ENCODE measurements around the gene CERCAM.

Gene CERCAM

GRCh38 chr9:128389395-128390149 lies 31.1 kb upstream of the CERCAM start:
- Histone ChIP-seq H3K79me2 (ENCODE audit: low read length) (peaks cover 4% of the 10 kb centered on the region; the same call in 1 of the 2 replicates), H3F3A (ENCODE audit: insufficient read depth, low read length) (no peaks in the 10 kb centered on the region), H3K4me2 (ENCODE audit: low read depth, low read length) (no peak overlapping the region), H3K4me3 (ENCODE audit: low read length) (no peak overlapping the region), H3K9me2 (replicated peaks; ENCODE audit: insufficient read depth, low read length) (no peaks in the 10 kb centered on the region), H3K27me3 (replicated peaks; ENCODE audit: insufficient read depth, low read length) (no peaks in the 10 kb centered on the region), H3K36me3 (replicated peaks; ENCODE audit: insufficient read depth, low read length) (no peaks in the 10 kb centered on the region; the same call in 1 of the 2 replicates), H2AFZ (ENCODE audit: low read length) (no peak overlapping the region), H3K9ac (ENCODE audit: low read length) (no peak overlapping the region), H3K4me1 (ENCODE audit: low read length) (no peaks in the 10 kb centered on the region), H3K9me3 (replicated peaks; ENCODE audit: insufficient read depth, low read length) (no peaks in the 10 kb centered on the region), H3K27ac (ENCODE audit: low read length) (no peak overlapping the region), H4K20me1 (ENCODE audit: insufficient read depth, low read length) (no peaks in the 10 kb centered on the region)
- TF ChIP-seq EZH2 (optimal IDR thresholded peaks at IDR 0.05; ENCODE audit: low read depth, low read length) (no peak), EZH2phosphoT487 (IDR thresholded peaks at IDR 0.05; ENCODE audit: low read length) (no peak), CTCF (IDR thresholded peaks at IDR 0.05; ENCODE audit: low read length) (no peak)
- no peak for DNase-seq

- H3K4me2 ChIP-seq (ENCODE audit: low read depth, low read length): no peak overlapping the region
- H3K4me3 ChIP-seq (ENCODE audit: low read length): no peak overlapping the region
- H2AFZ ChIP-seq (ENCODE audit: low read length): no peak overlapping the region
- H3K9me3 ChIP-seq (replicated peaks; ENCODE audit: insufficient read depth, low read length): no peaks in the 10 kb centered on the region
- no peaks in the 10 kb centered on the region; the same call in 1 of the 2 replicates for H3K36me3 ChIP-seq (replicated peaks; ENCODE audit: insufficient read depth, low read length)
- DNase-seq: no peak
- no peaks in the 10 kb centered on the region for H3K27me3 ChIP-seq (replicated peaks; ENCODE audit: insufficient read depth, low read length)
- H3K4me1 ChIP-seq (ENCODE audit: low read length): no peaks in the 10 kb centered on the region
- no peaks in the 10 kb centered on the region for H3F3A ChIP-seq (ENCODE audit: insufficient read depth, low read length)
- no peaks in the 10 kb centered on the region for H3K9me2 ChIP-seq (replicated peaks; ENCODE audit: insufficient read depth, low read length)
- H3K27ac ChIP-seq (ENCODE audit: low read length): no peak overlapping the region
- H3K79me2 ChIP-seq (ENCODE audit: low read length): no peaks in the 10 kb centered on the region
- TF ChIP-seq CTCF (IDR thresholded peaks at IDR 0.05; ENCODE audit: low read length) (no peak), EZH2 (optimal IDR thresholded peaks at IDR 0.05; ENCODE audit: low read depth, low read length) (no peak), EZH2phosphoT487 (IDR thresholded peaks at IDR 0.05; ENCODE audit: low read length) (no peak)
- H4K20me1 ChIP-seq (ENCODE audit: insufficient read depth, low read length): no peaks in the 10 kb centered on the region
- no peak overlapping the region for H3K9ac ChIP-seq (ENCODE audit: low read length)
These were observed 30.4 kb upstream of the CERCAM start for GRCh38 chr9:128390150-128390812.

GRCh38 chr9:128390813-128391711 lies 29.6 kb upstream of the CERCAM start:
- no peak overlapping the region for H2AFZ ChIP-seq (ENCODE audit: low read length)
- no peaks in the 10 kb centered on the region for H3F3A ChIP-seq (ENCODE audit: insufficient read depth, low read length)
- H3K27ac ChIP-seq (ENCODE audit: low read length): no peak overlapping the region
- H3K9ac ChIP-seq (ENCODE audit: low read length): no peak overlapping the region
- no peak overlapping the region for H3K4me2 ChIP-seq (ENCODE audit: low read depth, low read length)
- no peaks in the 10 kb centered on the region for H3K4me1 ChIP-seq (ENCODE audit: low read length)
- no peaks in the 10 kb centered on the region for H3K9me3 ChIP-seq (replicated peaks; ENCODE audit: insufficient read depth, low read length)
- H3K27me3 ChIP-seq (replicated peaks; ENCODE audit: insufficient read depth, low read length): no peaks in the 10 kb centered on the region
- no peaks in the 10 kb centered on the region for H3K9me2 ChIP-seq (replicated peaks; ENCODE audit: insufficient read depth, low read length)
- DNase-seq: no peak
- H4K20me1 ChIP-seq (ENCODE audit: insufficient read depth, low read length): no peaks in the 10 kb centered on the region
- no peak overlapping the region for H3K4me3 ChIP-seq (ENCODE audit: low read length)
- H3K79me2 ChIP-seq (ENCODE audit: low read length): no peaks in the 10 kb centered on the region
- TF ChIP-seq EZH2 (optimal IDR thresholded peaks at IDR 0.05; ENCODE audit: low read depth, low read length) (no peak), EZH2phosphoT487 (IDR thresholded peaks at IDR 0.05; ENCODE audit: low read length) (no peak), CTCF (IDR thresholded peaks at IDR 0.05; ENCODE audit: low read length) (no peak)
- no peaks in the 10 kb centered on the region; the same call in 1 of the 2 replicates for H3K36me3 ChIP-seq (replicated peaks; ENCODE audit: insufficient read depth, low read length)

Data from MM.1S (cell line).